Stimulated activated CD4-positive, alpha-beta T cell treated with anti-CD3 and anti-CD28 coated beads, Interleukin-4, amount 100 ng/mL, for 24 hours (primary cell): ENCODE measurements around the gene TBC1D2B.

Source experiments
- DNase-seq: peaks from one replicate; pipeline ENCODE4 v3.0.0-alpha.2; 2020

Gene TBC1D2B

GRCh38 chr15:78024519-78024870 lies 53.0 kb downstream of the TBC1D2B start:
- DNase-seq = no peak

DNA sequence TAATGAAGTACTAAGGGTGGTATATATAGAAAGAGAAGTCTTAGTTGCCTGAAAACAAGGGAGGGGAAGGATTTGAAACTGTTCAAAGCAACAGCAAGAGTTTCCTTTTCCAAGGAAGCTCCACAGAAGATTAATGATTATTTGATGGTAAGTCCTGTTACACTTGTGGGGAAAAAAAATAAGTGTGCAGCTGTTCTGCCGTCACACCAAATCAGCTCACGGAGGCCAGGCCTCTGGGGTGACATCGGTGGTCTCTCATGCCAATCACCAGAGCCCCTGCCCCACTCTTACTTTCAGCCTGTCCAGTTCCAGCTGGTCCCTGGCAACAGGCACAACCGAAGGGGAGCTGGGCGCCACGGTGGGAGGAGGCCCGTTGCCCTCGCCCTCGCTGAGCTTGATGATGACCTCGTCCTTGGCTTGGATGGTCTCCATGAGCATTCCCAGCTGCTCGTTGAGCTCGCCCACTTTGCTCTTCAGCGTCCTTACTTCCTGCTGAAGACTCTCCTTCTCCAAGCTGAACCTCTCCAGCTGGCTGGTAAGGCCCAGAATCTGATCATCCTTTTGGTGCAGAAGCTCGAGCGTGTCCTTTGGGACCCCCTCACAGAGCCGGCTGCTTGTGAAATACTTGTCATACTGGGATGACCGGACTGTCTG lies 53.5 kb downstream of the TBC1D2B start:
- no peak for DNase-seq

- no peak for DNase-seq
Observed at GRCh38 chr15:78023081-78023665, 54.3 kb downstream of the TBC1D2B start.

DNA sequence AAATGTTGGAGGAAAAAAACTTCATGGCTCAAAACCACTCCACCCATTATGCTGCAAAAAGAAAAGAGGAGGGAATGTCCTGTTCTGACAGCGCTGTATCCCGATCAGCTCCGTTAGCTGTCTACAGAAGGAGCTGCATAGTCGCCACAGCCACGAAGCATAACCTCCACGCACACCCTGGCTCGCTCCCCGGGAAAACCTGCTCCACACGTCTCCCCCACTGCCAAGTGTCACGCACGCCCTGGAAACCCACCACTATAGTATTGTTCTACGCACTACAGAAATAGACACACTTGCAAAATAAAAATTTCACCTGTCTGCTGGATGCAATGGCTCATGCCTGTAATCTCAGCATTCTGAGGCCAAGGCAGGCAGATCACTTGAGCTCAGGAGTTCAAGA lies 55.8 kb downstream of the TBC1D2B start:
- no peak for DNase-seq

DNA sequence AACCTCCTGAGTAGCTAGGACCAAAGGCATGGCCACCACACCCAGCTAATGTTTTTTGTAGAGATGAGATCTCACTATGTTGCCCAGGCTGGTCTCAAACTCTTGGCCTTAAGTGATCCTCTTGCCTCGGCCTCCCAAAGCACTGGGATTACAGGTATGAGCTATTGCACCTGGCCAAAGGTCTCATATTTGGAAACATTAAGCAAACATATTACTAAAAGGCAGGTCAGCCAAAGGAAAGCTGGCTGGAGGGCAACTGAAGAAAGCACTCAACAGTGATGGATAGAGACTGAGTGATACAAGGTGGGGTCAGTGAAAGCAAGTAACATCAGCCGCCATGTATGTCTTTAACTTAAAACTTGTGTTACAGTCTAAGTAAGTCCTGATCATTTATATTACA lies 57.5 kb downstream of the TBC1D2B start:
- no peak for DNase-seq

DNA sequence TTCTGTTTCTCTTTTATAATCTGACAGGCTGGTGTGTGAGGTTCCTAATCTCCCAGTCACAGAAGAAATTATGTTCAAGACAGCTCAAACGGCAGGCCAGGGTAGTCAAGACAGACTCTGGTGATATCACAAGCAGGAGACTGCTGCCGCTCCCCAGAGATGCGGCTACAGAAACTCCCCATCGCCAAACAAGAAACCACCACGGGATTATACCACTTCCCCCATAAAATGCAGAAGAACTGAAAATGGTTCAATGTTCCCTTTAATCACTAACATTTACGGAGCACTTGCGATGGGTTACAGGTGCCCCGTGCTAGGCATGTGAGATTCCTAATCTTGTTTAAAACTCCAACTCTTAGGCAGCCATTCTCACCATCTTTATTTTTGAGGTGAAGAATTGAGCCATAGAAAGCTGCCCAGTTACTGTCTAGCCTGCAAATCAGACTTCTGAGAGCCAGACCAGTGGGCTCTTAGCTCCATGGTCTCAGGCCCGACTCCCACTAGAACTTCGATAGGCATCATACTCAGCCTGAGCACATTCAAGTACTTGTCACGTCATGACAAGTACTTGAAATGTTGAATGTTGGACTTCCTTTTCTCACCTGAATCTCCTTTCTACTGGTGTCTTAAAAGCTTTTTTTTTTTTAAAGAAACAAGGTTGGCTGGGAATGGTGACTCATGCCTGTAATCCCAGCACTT lies 58.4 kb downstream of the TBC1D2B start:
- DNase-seq = no peak

DNA sequence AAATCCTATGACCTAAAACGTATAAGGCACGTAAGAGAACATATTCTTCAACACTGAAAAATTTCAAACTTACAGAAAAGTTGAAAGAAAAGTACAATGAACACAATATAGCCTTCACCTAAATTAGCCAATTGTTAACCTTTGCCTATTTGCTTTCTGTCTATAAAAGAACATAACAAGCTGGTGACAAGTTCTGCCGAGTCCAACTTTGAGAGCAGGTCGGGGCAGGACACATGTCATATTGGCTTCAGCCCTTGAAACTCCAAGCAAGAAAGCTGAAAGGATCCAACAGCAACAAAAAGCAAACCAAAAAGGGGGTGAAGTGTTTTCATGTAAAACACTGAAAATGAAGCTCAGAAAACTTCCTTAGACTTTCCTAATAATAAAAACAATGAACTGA lies 59.1 kb downstream of the TBC1D2B start:
- DNase-seq = no peak

DNA sequence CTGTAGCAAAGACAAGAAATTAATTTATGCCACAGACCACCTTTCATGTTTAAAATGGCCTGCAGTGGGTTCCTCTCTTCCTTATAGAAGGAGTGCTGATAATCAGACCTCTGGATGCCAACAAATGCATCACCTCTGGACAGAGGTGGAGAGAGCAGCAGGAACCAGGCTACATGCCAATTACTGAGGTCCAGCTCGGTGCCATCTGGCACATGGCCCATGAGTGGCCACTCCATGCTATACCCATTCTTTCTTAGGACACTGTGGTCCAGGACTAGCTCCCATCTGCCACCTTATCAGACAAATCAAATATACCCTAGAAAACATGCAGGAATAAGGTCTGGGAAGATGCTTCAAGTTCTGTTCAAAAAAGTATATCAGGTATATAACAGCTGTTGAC lies 60.7 kb downstream of the TBC1D2B start:
- no peak for DNase-seq

- no peak for DNase-seq
Observed at GRCh38 chr15:78012643-78013077, 64.9 kb downstream of the TBC1D2B start.

DNA sequence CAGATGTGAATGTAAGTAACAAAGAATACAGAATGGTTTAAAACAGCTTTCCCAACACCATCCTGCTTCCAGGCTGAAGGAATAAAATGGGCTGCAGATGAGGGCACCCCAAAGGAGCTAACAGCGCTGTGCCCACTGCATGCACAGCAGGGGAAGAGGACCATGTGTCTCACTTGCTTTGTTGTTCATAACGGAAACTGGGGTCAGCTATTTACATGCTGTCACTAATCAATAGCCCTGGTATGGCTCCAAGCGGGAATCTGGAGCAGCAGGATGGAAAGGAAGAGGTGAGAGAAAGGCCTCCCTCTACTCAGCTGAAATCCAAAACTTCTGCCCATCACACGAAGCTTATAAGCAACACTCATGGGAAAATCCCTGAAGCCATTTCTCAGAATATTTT lies 67.4 kb downstream of the TBC1D2B start:
- DNase-seq = no peak

- no peak for DNase-seq
Observed at GRCh38 chr15:78007964-78008886, 69.3 kb downstream of the TBC1D2B start.

- DNase-seq = no peak
Observed at GRCh38 chr15:78007211-78007931, 70.1 kb downstream of the TBC1D2B start.

- no peak for DNase-seq
Observed at GRCh38 chr15:78006567-78007205, 70.8 kb downstream of the TBC1D2B start.

DNA sequence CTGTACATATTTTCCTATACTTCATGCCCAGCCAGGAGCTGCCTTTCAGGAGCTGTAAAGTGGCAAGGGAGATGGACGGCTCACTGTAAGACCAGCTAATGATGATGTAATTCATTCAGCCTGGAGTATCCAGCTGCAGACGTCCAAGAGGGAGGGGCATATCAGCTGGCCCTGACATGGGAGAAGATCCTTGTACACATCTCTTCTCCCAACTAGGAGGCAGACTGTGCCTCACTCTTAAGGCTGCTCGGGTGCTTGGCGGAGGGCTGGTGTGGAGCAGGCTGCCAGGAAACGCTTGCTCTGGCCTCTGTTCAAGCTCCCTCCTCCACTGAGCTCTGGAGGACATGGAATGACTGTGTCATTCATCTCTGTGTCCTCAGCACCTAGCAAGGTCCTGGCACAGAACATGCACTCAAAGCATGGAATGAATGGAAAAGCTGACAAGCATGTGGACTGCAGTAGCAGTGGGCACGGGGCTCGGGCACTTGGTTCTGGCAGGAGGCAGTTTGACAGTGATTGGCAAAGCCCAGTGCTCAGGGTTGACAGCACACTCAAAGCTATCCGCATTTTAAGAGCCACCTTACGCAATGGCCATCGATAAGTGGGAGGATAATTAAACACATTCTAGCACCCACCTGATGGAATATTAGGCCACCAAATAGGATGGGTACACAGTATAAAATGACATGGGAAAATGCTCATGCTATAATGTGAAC lies 72.4 kb downstream of the TBC1D2B start:
- no peak for DNase-seq

- DNase-seq = no peak
Observed at GRCh38 chr15:78004222-78004727, 73.2 kb downstream of the TBC1D2B start.

GRCh38 chr15:78003539-78004008 lies 73.9 kb downstream of the TBC1D2B start:
- DNase-seq = no peak

GRCh38 chr15:78002996-78003395 lies 74.5 kb downstream of the TBC1D2B start:
- no peak for DNase-seq

DNA sequence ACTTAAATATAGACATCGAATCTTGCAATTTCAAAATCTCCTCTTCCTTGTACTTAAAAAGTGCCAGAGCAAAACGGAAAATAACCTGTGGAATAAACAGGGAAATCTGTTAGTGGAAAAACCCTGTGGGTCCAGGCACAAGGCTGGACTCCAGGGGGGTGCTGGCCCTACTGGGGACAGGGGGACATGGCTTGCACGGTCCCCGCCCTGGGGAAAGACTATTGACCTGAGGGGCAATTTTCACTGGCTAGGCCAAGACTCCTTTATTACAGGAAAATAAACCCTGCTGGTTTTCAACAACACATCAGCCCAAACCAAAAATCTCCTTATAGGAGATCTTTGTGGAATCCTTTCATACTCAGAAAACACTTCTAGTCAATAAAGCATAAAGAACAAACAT lies 75.9 kb downstream of the TBC1D2B start:
- DNase-seq = no peak

DNA sequence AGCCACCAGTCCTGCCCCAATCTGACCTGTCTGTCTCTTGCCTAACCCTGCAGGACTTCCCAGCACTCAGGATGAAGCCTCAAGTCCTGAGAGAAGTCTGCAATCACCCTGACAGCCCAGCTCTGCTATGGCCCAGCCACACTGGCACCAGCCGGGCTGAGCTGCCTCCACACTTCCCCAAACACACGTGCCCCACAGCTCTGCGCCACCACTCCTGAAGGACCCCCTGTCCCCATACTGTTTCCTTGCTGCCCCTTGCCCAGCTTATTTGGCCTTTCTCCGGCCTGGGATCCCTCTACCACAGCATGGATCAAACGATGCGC lies 76.6 kb downstream of the TBC1D2B start:
- no peak for DNase-seq

- peak; percentile 79 for DNase-seq
Observed at GRCh38 chr15:78000091-78000926, 77.2 kb downstream of the TBC1D2B start.
